ENCODE data around the gene BCL7C. TPM values are rescaled to one million over a fixed set of nuclear protein-coding genes. Genes with fewer than 3 reads are reported as not detected.
"Not testable (repeated sequence)": the region's sequence is repeated elsewhere in the genome, so short reads cannot be mapped to it uniquely, and the experiment has no call there.

The BCL7C gene
- polyA plus RNA-seq, 6 donors from 2014 or later: 29.4 to 40.3 (median 33.1) TPM

DNA sequence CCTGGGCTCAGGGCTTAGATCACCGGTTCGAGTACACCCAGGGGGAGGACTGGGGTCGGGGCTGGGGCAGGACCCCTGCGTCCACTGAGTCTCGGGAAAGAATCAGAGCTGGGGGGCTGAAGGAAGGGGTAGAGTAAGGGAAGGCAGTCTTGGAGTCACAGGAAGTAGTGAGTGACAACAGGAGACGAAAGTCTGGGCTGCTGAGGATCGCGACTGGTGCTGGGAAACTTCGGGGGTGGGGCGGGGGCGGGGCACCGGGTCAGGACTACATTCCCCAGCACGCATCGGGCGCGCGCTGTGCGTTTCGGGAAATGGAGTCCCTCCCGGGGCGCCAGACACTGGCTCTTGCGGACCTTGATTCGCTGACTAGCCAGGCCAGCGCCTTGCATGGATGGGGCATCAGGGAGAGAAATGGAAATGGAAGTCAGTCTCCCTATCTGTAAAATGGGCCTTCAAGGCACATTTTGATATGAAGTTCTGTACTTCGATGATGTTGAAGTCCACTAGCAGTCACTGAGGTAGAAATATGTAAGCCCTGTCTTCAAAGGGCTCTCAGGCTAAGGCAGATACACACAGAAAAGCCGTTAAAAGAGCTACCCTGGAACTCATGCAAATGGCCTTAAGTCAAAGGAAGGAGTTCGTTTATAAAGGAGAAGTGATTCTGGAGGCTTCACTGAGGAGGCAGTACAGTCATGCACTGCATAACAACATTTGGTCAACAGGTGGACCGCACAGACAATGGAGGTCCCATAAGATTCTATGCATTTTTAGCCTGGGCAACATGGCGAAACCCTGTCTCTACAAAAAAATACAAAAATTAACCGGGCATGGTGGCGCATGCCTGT, 3.2 kb upstream of the BCL7C start:
- Mint-ChIP-seq H3K27me3 (no peaks in the 10 kb centered on the region), H3K4me3 (peak overlapping the region; percentile 86 to 95 (median 90)), H3K27ac (peak overlapping the region; percentile 76 to 96 (median 94)), H3K4me1 (peaks cover 44 to 55% (median 51%) of the 10 kb centered on the region in 3 donors), H3K36me3 (no peaks in the 10 kb centered on the region), H3K9me3 (no peaks in the 10 kb centered on the region)
- ATAC-seq (ENCODE audit: low read depth in 2 of 2) (peak; percentile 60), DNase-seq (peak; percentile 69)

DNA sequence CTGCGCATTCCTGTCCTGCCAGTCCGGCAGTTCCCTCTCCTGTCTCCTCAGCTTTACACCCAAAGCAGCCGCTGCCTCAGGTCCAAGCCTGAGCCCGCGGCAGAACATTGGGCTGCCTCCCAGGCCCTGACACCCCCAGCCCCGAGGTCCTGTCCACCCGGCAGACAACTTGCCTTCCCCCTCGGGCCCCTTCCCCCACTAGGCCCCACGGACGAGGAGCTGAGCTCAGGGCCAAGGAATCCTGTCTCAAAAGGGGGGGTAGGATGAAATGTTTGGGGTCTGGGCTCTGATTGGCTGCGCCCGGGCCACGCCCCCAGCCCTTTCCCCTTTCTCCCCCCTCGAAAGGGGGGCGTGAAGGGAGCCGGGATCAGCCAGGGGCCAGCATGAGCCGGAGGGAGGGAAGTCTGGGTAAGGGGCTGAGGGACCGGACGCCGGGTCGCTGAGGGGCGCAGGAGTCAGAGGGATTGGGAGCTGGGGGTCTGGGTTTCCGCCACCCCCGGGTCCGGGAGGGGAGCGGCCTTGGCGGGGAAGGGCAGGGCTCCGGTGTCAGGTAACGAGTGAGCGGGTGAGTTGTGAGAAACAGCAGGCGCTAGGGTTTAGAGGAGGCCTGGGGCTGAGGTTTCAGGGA, 2.5 kb upstream of the BCL7C start, which contains the start of gene CTF1:
Gene CTF1, plus strand, starts transcription at position 354 of the 628 bp plus-strand sequence. Its CDS starts 30 bp downstream, at position 384.
- H3K4me1 Mint-ChIP-seq: peaks cover 45 to 57% (median 51%) of the 10 kb centered on the region in 3 donors
- H3K27me3 Mint-ChIP-seq: no peaks in the 10 kb centered on the region
- no peak for ATAC-seq (ENCODE audit: low read depth in 2 of 2)
- DNase-seq: no peak
- peak within 1 kb of the TSS; percentile 86 to 95 (median 90) for H3K4me3 Mint-ChIP-seq
- no peaks in the 10 kb centered on the region for H3K36me3 Mint-ChIP-seq
- H3K27ac Mint-ChIP-seq: peak within 1 kb of the TSS; percentile 76 to 96 (median 94)
- H3K9me3 Mint-ChIP-seq: no peaks in the 10 kb centered on the region

DNA sequence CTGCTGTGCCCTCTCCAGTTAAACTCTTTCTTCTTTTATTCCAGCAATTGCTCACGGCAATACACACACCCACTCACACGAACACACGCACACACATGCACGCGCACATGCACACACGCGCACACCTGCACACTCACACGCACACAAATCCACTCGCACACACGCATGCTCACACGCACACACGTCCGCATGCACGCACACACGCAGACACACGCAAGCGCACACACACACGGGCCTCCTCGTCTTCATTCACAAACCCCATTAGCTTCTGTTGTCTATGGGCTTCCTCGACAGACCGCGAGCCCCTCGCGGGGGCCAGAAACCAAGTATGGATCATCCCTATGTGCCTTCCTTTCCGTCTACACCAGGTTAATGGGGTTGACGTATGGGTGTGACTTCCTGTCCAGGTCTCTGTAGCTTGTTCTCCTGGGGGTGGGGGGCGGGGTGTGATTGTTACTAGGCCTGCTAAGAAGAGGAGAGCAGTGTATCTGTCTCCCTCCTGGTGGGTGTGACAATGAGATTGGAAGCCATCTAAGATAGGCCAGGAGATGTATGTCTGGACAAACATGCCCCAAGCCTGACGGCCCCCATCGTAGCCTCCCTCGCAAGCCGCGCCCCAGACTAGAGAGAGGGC, 1.9 kb upstream of the BCL7C start:
- Mint-ChIP-seq H3K36me3 (no peaks in the 10 kb centered on the region), H3K4me3 (peak overlapping the region; percentile 86 to 95 (median 90)), H3K4me1 (peaks cover 45 to 51% (median 46%) of the 10 kb centered on the region in 3 donors), H3K27ac (peak overlapping the region in 4 of 6 donors; percentile 12 to 96 (median 54)), H3K9me3 (no peaks in the 10 kb centered on the region), H3K27me3 (no peaks in the 10 kb centered on the region)
- ATAC-seq (ENCODE audit: low read depth in 2 of 2) (no peak), DNase-seq (no peak)

DNA sequence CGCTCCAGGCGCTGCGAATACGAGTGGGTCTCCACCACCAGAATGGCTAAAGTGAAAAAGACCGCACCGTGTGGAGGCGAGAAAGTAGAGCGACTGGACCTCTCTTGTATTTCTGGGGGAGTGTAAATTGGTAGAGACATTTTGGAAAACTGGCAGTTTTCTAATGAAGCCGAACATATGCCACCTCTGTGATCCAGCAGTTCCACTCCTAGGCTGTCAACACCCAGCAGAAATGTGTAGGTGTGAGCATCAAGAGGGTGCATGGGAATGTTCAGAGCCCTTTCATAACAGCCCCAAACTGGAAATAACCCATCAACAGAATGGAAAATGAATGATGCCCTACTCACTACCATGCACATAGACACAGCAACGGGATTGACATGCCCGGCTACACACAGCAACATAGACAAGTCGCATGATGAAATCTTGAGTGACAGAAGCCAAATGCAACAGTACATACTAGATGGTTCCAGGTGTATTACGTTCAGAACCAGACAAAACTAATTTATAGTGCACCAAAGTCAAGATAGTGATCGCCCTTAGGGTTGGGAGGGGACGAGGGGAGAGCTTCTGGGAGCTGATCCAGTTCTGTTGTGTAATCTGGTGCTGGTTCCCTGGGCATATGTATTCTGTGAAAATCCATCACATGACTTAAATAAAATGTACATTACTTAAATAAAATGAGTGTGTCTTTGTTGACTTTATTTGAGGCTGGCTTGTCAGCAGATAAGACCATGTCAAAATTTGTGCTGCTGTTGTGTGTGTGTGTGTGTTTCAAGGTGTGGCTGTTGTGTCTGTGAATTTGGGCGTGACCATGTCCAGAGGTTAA, 877 bp upstream of the BCL7C start:
- H3K4me3 Mint-ChIP-seq: peak overlapping the region; percentile 74 to 94 (median 88)
- no peaks in the 10 kb centered on the region for H3K9me3 Mint-ChIP-seq
- peaks cover 0 to 4% of the 10 kb centered on the region in 2 donors for H3K36me3 Mint-ChIP-seq
- H3K27ac Mint-ChIP-seq: peak overlapping the region in 5 of 6 donors; percentile 39 to 94 (median 87)
- ATAC-seq (ENCODE audit: low read depth in 2 of 2) (no peak), DNase-seq (no peak)
- peaks cover 45 to 51% (median 48%) of the 10 kb centered on the region in 3 donors for H3K4me1 Mint-ChIP-seq
- no peaks in the 10 kb centered on the region for H3K27me3 Mint-ChIP-seq

DNA sequence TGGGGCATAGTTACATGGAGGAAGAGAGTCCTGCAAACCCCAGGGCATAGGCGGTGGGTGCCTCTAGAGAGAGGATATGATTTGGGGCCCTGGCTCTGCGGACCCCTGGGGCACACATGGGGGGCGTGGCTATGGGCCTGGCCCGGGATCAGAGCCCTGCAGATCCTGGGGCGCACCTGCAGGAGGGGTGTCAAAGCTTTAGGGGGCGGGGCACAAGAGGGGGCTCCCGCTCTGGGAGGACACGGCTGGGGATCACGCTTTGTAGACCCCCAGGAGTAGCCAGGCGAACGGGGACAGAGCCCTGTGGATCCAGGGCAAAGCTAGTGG, 497 bp downstream of the BCL7C start:
- peaks cover 0 to 8% of the 10 kb centered on the region in 2 donors for H3K36me3 Mint-ChIP-seq
- peaks cover 0 to 2% (median 0%) of the 10 kb centered on the region in 7 donors for H3K9me3 Mint-ChIP-seq
- H3K27me3 Mint-ChIP-seq: no peaks in the 10 kb centered on the region
- H3K4me1 Mint-ChIP-seq: peaks cover 49 to 56% (median 51%) of the 10 kb centered on the region in 3 donors
- peak overlapping the region in 5 of 6 donors; percentile 26 to 94 (median 89) for H3K27ac Mint-ChIP-seq
- ATAC-seq (ENCODE audit: low read depth in 2 of 2): peak; percentile 11 to 19
- no peak for DNase-seq
- peak overlapping the region; percentile 86 to 94 (median 91) for H3K4me3 Mint-ChIP-seq

DNA sequence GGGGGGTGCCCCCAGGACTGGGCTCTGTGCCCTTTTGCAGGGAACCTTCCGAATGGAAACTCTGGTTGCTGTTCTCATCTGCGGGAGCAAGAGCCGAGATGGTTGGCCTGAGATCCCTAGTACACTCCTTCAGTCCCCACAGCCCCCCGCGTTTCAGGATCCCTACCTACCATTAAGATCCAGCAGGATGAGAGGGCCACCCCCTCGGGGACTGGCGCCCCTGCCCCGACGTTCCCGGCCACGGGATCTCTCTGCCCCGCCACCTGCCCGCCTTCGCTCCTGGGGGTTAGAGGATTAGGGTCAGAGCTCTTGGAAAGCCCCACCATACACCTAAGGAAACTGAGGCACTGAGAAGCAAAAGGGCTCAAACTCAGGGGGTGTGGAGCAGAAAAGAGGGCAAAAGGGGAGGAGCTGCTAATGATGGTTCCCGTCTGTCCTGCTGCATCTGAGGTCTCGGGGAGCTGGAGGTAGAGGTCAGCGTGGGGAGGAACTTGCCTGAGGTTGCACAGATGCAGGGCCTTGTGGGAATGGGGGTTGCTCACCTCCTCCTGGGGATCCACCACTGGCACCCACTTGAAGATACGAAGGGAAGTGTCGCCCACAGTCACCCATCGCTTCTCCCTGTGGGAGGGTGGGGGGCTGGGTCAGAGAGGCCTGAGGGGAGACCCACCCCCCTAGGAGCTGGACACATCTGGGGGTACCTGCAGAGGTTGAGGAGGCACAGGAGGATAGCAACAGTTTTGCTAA, 1.0 kb downstream of the BCL7C start:
- Mint-ChIP-seq H3K27me3 (no peaks in the 10 kb centered on the region), H3K4me1 (peaks cover 49 to 55% (median 51%) of the 10 kb centered on the region in 3 donors)

DNA sequence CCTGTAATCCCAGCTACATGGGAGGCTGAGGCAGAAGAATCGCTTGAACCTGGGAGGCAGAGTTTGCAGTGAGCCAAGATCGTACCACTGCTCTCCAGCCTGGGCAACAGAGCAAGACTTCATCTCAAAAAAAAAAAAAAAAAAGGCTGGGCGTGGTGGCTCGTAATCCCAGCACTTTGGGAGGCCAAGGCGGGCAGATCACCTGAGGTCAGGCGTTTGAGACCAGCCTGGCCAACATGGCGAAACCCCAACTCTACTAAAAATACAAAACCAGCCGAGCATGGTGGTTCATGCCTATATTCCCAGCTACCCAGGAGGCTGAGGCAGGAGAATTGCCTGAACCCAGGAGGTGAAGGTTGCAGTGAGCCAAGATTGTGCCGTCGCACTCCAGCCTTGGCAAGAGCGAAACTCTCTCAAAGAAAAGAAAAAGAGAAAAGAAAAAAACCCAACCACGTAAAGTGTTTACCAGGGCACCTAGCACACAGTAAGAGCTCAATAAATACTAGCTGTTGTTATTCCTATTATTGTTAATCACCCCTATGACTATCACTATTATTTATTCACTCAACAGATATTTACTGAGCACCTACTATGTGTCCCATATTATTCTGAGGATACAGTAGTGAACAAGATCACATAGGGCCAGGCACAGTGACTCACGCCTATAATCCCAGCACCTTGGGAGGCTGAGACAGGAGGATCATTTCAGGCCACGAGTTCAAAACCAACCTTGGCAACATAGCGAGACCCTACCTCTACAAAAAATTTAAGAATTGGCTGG, 2.6 kb downstream of the BCL7C start:
- H3K36me3 Mint-ChIP-seq; H3K27me3 Mint-ChIP-seq; H3K9me3 Mint-ChIP-seq; ATAC-seq (ENCODE audit: low read depth in 2 of 2); DNase-seq: not testable (repeated sequence)
- Mint-ChIP-seq H3K4me3 (peak overlapping the region in 4 of 8 donors; percentile 18 to 87 (median 64)), H3K4me1 (peaks cover 36 to 40% (median 39%) of the 10 kb centered on the region in 3 donors), H3K27ac (peak overlapping the region in 2 of 6 donors; percentile 8 to 15)

More for the DNA sequence above, 1.0 kb downstream of the BCL7C start:
- ATAC-seq (ENCODE audit: low read depth in 2 of 2) (no peak), DNase-seq (no peak)
- Mint-ChIP-seq H3K9me3 (peaks cover 0 to 2% (median 0%) of the 10 kb centered on the region in 7 donors), H3K36me3 (peaks cover 0 to 8% of the 10 kb centered on the region in 2 donors), H3K4me3 (peak overlapping the region; percentile 86 to 94 (median 91)), H3K27ac (peak overlapping the region in 5 of 6 donors; percentile 53 to 94 (median 89))

DNA sequence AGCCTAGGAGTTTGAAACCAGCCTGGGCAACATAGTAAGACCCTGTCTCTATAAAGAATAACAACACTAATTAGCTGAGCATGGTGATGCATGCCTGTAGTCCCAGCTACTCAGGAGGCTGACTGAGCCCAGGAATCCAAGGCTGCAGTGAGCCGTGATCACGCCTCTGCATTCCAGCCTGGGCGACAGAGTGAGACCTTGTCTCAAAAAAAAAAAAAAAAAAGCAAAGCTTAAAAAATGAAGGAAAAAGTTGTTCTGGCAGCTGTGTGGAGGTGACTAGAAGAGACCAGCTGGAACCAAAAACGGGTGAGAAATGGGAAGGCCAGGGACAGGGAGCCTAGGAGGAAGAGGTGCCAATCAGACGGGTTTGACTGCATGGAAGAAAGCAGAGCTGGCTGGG, 4.2 kb downstream of the BCL7C start:
- peaks cover 0 to 14% of the 10 kb centered on the region in 2 donors for H3K36me3 Mint-ChIP-seq
- DNase-seq: no peak
- peaks cover 29 to 39% (median 32%) of the 10 kb centered on the region in 3 donors for H3K4me1 Mint-ChIP-seq
- H3K9me3 Mint-ChIP-seq: peaks cover 0 to 2% (median 0%) of the 10 kb centered on the region in 7 donors
- no peak for ATAC-seq (ENCODE audit: low read depth in 2 of 2)
- H3K27ac Mint-ChIP-seq: peak overlapping the region in 1 of 6 donors; percentile 29
- no peaks in the 10 kb centered on the region for H3K27me3 Mint-ChIP-seq
- no peak overlapping the region for H3K4me3 Mint-ChIP-seq

DNA sequence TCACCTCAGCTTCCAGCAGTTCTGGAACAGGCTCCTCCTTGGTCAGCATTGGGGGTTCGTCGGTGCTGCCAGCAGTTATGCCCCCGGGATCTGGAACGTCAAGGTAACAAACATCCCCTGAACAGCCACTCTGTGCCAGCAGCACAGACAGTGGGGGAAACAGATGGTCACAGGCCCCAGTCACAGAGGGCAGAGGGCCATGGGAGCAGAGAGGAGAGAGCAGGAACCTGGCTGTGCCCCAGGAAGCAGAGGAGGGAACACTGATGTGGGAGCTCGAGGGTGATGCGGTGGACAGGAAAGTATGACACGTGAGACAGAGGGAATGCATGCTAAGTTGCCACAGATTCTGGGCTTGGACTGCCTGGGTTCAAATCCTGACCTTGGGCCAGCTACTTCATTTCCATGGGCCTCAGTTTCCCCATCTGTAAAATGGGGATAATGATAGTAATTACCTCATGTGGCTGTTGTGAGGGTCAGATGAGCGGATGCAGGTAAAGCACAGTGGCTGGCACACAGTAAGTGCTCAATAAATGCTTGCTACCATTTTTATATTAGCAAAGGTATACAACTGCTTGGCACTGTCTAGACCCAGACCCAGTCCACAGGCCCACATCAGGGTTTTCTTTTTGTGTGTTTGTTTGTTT, 4.9 kb downstream of the BCL7C start:
- peak overlapping the region in 2 of 6 donors; percentile 86 to 91 for H3K27ac Mint-ChIP-seq
- peaks cover 0 to 2% (median 0%) of the 10 kb centered on the region in 7 donors for H3K9me3 Mint-ChIP-seq
- no peak for DNase-seq
- H3K4me3 Mint-ChIP-seq: no peak overlapping the region
- no peak for ATAC-seq (ENCODE audit: low read depth in 2 of 2)
- H3K4me1 Mint-ChIP-seq: peaks cover 24 to 42% (median 30%) of the 10 kb centered on the region in 3 donors
- H3K27me3 Mint-ChIP-seq: no peaks in the 10 kb centered on the region
- peaks cover 0 to 15% of the 10 kb centered on the region in 2 donors for H3K36me3 Mint-ChIP-seq

DNA sequence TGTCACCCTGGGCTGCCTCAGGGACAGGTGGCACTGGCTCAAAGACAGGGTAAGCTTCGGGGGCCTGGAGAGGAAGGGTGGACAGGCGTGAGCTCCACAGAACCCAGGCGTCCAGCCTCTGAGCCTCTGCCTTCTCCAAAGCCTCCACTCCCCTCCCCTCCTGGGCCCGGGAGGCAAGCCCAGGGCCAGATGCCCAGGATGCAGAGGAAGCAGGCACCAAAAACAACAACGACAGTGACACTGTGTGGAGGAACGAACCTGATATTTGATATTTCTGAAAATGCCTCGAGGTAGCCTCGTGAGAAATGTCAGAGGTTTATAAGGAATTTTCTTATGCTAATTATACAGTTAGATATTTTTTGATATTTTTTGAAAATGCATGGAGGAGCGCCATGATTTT, 6.0 kb downstream of the BCL7C start:
- DNase-seq (no peak), ATAC-seq (ENCODE audit: low read depth in 2 of 2) (no peak)
- Mint-ChIP-seq H3K4me3 (no peak overlapping the region), H3K4me1 (peaks cover 21 to 39% (median 25%) of the 10 kb centered on the region in 3 donors), H3K27ac (no peak overlapping the region), H3K9me3 (peaks cover 0 to 2% (median 0%) of the 10 kb centered on the region in 7 donors), H3K36me3 (peaks cover 0 to 15% of the 10 kb centered on the region in 2 donors), H3K27me3 (no peaks in the 10 kb centered on the region)

DNA sequence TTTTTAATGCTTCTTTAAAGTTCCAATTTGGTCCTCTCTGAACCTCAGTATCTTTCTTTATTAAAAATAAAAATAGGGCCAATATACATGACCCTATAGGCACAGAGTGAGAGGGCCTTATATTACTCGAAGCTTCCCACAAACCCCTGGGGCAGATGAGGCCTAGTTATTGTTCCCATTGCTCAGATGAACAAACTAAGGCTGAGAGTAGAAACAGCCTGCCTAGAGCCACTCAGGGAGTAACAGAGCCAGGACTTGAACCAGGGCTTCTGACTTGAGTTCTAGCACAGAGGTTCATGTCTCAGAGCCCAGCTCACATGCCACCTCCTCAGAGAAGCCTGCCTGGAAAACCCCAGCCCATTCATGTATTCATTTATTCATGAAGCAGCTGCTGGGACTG, 7.7 kb downstream of the BCL7C start:
- H3K4me3 Mint-ChIP-seq: no peak overlapping the region
- DNase-seq (no peak), ATAC-seq (ENCODE audit: low read depth in 2 of 2) (no peak)
- peaks cover 0 to 2% (median 0%) of the 10 kb centered on the region in 7 donors for H3K9me3 Mint-ChIP-seq
- peaks cover 0 to 15% of the 10 kb centered on the region in 2 donors for H3K36me3 Mint-ChIP-seq
- peak overlapping the region in 2 of 6 donors; percentile 34 to 85 for H3K27ac Mint-ChIP-seq
- H3K4me1 Mint-ChIP-seq: peaks cover 24 to 41% (median 29%) of the 10 kb centered on the region in 3 donors
- no peaks in the 10 kb centered on the region for H3K27me3 Mint-ChIP-seq

Data from naive B cell (primary cell).